GM10266 (cell line): ENCODE data around the gene NCF4.

Experiments
- DNase-seq: peaks from one replicate; pipeline ENCODE4 v3.0.0; 2012; ENCODE audit errors: extremely low spot score
- CTCF ChIP-seq: IDR thresholded peaks from 2 replicates; pipeline ENCODE4 v1.5.1; 2012; ENCODE audit warnings: mild to moderate bottlenecking, low read depth; ENCODE audit not compliant: control insufficient read depth, insufficient read depth; ENCODE audit errors: missing control alignments

The NCF4 gene

GRCh38 chr22:36922711-36923110, 61.9 kb downstream of the NCF4 start:
- TF ChIP-seq CTCF = no peak
- no peak for DNase-seq

GRCh38 chr22:36923131-36923788, 62.5 kb downstream of the NCF4 start:
- DNase-seq = no peak
- TF ChIP-seq CTCF = no peak

GRCh38 chr22:36924151-36924698, 63.4 kb downstream of the NCF4 start:
- TF ChIP-seq CTCF = no peak
- DNase-seq = no peak

- DNase-seq = no peak
- TF ChIP-seq CTCF = no peak
Measured at GRCh38 chr22:36925388-36926290, 64.8 kb downstream of the NCF4 start.

GRCh38 chr22:36926309-36926708, 65.5 kb downstream of the NCF4 start:
- no peak for DNase-seq
- no peak for TF ChIP-seq CTCF

- DNase-seq = no peak
- TF ChIP-seq CTCF = no peak
Measured at GRCh38 chr22:36926721-36927435, 66.1 kb downstream of the NCF4 start.
